Right lobe of liver (tissue), 4 donors: ENCODE measurements around the gene TBC1D2.

Source experiments
- POLR2A ChIP-seq: fragments of 450-650 bp; IDR thresholded peaks from one replicate; pipeline ENCODE4 v1.6.1; 2017; ENCODE audit warnings: antibody characterized with exemption, mild to moderate bottlenecking
- TF ChIP-seq, protein P1 (sequence below), 4 donors: fragments of 200-600 bp in 3 of 4; fragments of 450-650 bp in 1 of 4; IDR thresholded peaks; one replicate each; pipeline versions ENCODE4 v1.5.1 to v1.8.0; 2016 to 2022; ENCODE audit warnings: antibody characterized with exemption in 4 of 4, mild to moderate bottlenecking in 2 of 4
- donor health status: DM: no; HTN: no; CAD: no.
- donor health status: DM: no; HTN: no; CAD: no.
- donor health status: DM: no; HTN: yes; CAD: no.

DNA sequence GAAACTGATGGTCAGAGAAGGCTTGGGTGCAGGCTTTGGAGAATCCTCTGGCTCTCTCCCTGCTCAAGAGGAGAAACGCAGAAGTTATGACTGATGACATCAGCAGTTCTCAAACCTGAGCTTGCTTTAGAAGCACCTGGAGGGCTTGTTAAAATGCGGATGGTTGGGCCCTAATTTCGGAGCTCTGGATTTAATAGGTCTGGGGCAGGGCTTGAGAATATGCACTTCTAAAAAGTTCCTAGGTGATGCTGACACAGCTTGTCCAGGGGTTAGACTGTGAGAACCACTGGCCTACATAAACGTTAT, 26.4 kb downstream of the TBC1D2 start:
- TF ChIP-seq, protein P1, sequence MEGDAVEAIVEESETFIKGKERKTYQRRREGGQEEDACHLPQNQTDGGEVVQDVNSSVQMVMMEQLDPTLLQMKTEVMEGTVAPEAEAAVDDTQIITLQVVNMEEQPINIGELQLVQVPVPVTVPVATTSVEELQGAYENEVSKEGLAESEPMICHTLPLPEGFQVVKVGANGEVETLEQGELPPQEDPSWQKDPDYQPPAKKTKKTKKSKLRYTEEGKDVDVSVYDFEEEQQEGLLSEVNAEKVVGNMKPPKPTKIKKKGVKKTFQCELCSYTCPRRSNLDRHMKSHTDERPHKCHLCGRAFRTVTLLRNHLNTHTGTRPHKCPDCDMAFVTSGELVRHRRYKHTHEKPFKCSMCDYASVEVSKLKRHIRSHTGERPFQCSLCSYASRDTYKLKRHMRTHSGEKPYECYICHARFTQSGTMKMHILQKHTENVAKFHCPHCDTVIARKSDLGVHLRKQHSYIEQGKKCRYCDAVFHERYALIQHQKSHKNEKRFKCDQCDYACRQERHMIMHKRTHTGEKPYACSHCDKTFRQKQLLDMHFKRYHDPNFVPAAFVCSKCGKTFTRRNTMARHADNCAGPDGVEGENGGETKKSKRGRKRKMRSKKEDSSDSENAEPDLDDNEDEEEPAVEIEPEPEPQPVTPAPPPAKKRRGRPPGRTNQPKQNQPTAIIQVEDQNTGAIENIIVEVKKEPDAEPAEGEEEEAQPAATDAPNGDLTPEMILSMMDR (IDR thresholded peaks at IDR 0.05), result no peak
- no peak for TF ChIP-seq POLR2A
